Glutamatergic neuron (in vitro differentiated cells): ENCODE results near the gene C16orf78. TPM values are rescaled to one million over a fixed set of nuclear protein-coding genes. Genes with fewer than 3 reads are reported as not detected.
A peak's percentile ranks its signal among the peaks of the same experiment; 100 is the strongest.

Source experiments
- DNase-seq: peaks from one replicate; pipeline ENCODE4 v3.0.0; 2022
- H3K27ac Mint-ChIP-seq: one replicate; pipeline ENCODE4 v1.8.0; 2020; ENCODE audit warnings: mild to moderate bottlenecking, mixed read lengths, inconsistent platforms; ENCODE audit not compliant: unreplicated experiment
- H3K27me3 Mint-ChIP-seq: one replicate; pipeline ENCODE4 v1.8.0; 2020; ENCODE audit warnings: mild to moderate bottlenecking, moderate library complexity, mixed read lengths, inconsistent platforms; ENCODE audit not compliant: unreplicated experiment
- H3K36me3 Mint-ChIP-seq: one replicate; pipeline ENCODE4 v1.8.0; 2020; ENCODE audit warnings: mild to moderate bottlenecking, mixed read lengths, inconsistent platforms; ENCODE audit not compliant: unreplicated experiment
- H3K4me1 Mint-ChIP-seq: one replicate; pipeline ENCODE4 v1.8.0; 2020; ENCODE audit warnings: mild to moderate bottlenecking, low read depth, mixed read lengths, inconsistent platforms; ENCODE audit not compliant: unreplicated experiment
- H3K4me3 Mint-ChIP-seq: one replicate; pipeline ENCODE4 v1.8.0; 2020; ENCODE audit warnings: mild to moderate bottlenecking, mixed read lengths, inconsistent platforms; ENCODE audit not compliant: unreplicated experiment
- H3K9me3 Mint-ChIP-seq: one replicate; pipeline ENCODE4 v1.8.0; 2020; ENCODE audit warnings: mild to moderate bottlenecking, moderate library complexity, mixed read lengths, inconsistent platforms; ENCODE audit not compliant: unreplicated experiment
- total RNA-seq: library from RNA; stranded (reverse); fragmentation: NEBNext Ultra II Directional; extraction: Animal tissue kit (Norgen Biotek cat#: 25700); gene quantifications from one replicate; pipeline ENCODE4 v1.2.1, GENCODE V29; 2021; ENCODE audit not compliant: unreplicated experiment
- TF ChIP-seq, protein P1 (sequence below): fragments of 200-600 bp; sonication (generic); IDR thresholded peaks from one replicate; pipeline ENCODE4 v1.5.0; 2021; ENCODE audit not compliant: partially characterized antibody, unreplicated experiment

Gene C16orf78
- total RNA-seq, 1 donor from 2014 or later: not detected

DNA sequence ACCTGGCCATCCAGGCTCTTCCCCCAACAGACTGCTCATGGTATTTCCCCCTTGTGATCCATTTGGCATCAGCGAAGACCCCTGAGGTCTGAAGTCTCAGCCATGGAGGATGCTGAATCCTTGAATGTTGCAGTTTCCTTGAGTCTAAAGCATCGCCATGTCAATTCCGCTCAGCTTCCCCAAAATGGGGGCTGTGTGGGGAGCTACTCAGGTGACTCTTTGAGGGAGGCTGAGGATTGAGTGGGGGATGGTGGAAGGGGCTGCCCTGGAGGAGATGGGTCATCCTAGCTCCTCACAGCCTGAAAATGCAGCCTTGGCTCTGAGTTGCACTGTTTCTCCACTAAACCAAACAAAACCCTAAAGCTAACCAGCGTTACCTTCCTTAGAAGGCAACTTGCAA, 2.6 kb downstream of the C16orf78 start:
- Mint-ChIP-seq H3K4me1 (no peaks in the 10 kb centered on the region), H3K4me3 (no peak overlapping the region), H3K27me3 (no peaks in the 10 kb centered on the region), H3K27ac (no peak overlapping the region), H3K36me3 (peaks cover 6% of the 10 kb centered on the region), H3K9me3 (peaks cover 6% of the 10 kb centered on the region)
- TF ChIP-seq, protein P1, sequence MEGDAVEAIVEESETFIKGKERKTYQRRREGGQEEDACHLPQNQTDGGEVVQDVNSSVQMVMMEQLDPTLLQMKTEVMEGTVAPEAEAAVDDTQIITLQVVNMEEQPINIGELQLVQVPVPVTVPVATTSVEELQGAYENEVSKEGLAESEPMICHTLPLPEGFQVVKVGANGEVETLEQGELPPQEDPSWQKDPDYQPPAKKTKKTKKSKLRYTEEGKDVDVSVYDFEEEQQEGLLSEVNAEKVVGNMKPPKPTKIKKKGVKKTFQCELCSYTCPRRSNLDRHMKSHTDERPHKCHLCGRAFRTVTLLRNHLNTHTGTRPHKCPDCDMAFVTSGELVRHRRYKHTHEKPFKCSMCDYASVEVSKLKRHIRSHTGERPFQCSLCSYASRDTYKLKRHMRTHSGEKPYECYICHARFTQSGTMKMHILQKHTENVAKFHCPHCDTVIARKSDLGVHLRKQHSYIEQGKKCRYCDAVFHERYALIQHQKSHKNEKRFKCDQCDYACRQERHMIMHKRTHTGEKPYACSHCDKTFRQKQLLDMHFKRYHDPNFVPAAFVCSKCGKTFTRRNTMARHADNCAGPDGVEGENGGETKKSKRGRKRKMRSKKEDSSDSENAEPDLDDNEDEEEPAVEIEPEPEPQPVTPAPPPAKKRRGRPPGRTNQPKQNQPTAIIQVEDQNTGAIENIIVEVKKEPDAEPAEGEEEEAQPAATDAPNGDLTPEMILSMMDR: no peak
- DNase-seq: no peak

- Mint-ChIP-seq H3K4me1 (no peaks in the 10 kb centered on the region), H3K27me3 (no peaks in the 10 kb centered on the region), H3K27ac (no peak overlapping the region), H3K4me3 (no peak overlapping the region), H3K36me3 (peaks cover 6% of the 10 kb centered on the region), H3K9me3 (peaks cover 6% of the 10 kb centered on the region)
- TF ChIP-seq, protein P1: no peak
- no peak for DNase-seq
Observed at GRCh38 chr16:49377196-49377755, 3.7 kb downstream of the C16orf78 start.

- Mint-ChIP-seq H3K27me3 (no peaks in the 10 kb centered on the region), H3K4me1 (no peaks in the 10 kb centered on the region), H3K9me3 (peaks cover 3% of the 10 kb centered on the region), H3K4me3 (no peak overlapping the region), H3K36me3 (peaks cover 6% of the 10 kb centered on the region), H3K27ac (no peak overlapping the region)
- TF ChIP-seq, protein P1: no peak
- DNase-seq: no peak
Observed at GRCh38 chr16:49378238-49378637, 4.6 kb downstream of the C16orf78 start.

GRCh38 chr16:49378816-49379215, 5.2 kb downstream of the C16orf78 start:
- no peaks in the 10 kb centered on the region for H3K4me1 Mint-ChIP-seq
- TF ChIP-seq, protein P1: no peak
- H3K9me3 Mint-ChIP-seq: peaks cover under 1% of the 10 kb centered on the region
- no peak overlapping the region for H3K4me3 Mint-ChIP-seq
- no peaks in the 10 kb centered on the region for H3K27me3 Mint-ChIP-seq
- DNase-seq: no peak
- H3K27ac Mint-ChIP-seq: no peak overlapping the region
- H3K36me3 Mint-ChIP-seq: peaks cover 4% of the 10 kb centered on the region

DNA sequence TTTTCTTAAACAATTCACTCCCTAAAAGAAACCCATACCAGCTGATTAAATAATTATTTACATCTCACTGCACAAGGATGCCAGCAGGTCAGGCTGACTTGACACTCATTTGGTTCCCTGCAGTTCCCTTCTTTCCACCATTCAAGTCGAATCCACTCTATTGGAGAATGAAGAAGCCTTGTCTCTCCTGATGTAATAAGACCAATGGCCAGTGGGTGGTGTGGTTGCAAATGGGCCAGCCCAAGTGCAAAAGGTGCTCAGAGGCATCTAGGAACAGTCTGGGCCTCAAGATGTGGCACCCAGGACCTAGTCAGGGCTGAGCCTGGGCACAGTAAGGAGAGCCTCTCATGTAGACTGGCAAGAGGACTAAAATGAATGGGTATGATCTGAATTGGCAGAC, 9.3 kb downstream of the C16orf78 start:
- H3K4me3 Mint-ChIP-seq: no peak overlapping the region
- H3K36me3 Mint-ChIP-seq: peaks cover 5% of the 10 kb centered on the region
- DNase-seq: no peak
- no peaks in the 10 kb centered on the region for H3K27me3 Mint-ChIP-seq
- H3K9me3 Mint-ChIP-seq: peaks cover 4% of the 10 kb centered on the region
- TF ChIP-seq, protein P1: peak; percentile 22
- no peak overlapping the region for H3K27ac Mint-ChIP-seq
- no peaks in the 10 kb centered on the region for H3K4me1 Mint-ChIP-seq
